AG10803 (cell line): ENCODE results near the gene CEP55.

Experiments
- DNase-seq: peaks from one replicate; pipeline ENCODE4 v3.0.0; 2010; ENCODE audit warnings: low read depth
- H3K4me3 ChIP-seq: 2 replicates; pipeline ENCODE4 v1.5.1; 2011; ENCODE audit warnings: mild to moderate bottlenecking, low read length, control low read depth
- CTCF ChIP-seq: conservative IDR thresholded peaks from 2 replicates; pipeline ENCODE4 v1.5.1; 2011; ENCODE audit warnings: mild to moderate bottlenecking, low read length, control low read depth, inconsistent platforms

CEP55 gene

GRCh38 chr10:93481637-93482144, 14.7 kb upstream of the CEP55 start:
- TF ChIP-seq CTCF, result no peak
- H3K4me3 ChIP-seq, result peak overlapping the region; percentile 77
- DNase-seq, result no peak

GRCh38 chr10:93482145-93482834, 14.1 kb upstream of the CEP55 start, which contains the start of gene MYOF:
TSS of gene MYOF (minus strand) at chr10:93482334. CDS start at chr10:93482194, 140 bp downstream.
- peak; percentile 93 for DNase-seq
- peak within 1 kb of the TSS; percentile 77 for H3K4me3 ChIP-seq
- TF ChIP-seq CTCF, result peak; percentile 69

- no peak for DNase-seq
- no peak overlapping the region for H3K4me3 ChIP-seq
- no peak for TF ChIP-seq CTCF
Observed at GRCh38 chr10:93485690-93486089, 10.7 kb upstream of the CEP55 start.

GRCh38 chr10:93488956-93489528, 7.4 kb upstream of the CEP55 start:
- DNase-seq, result peak; percentile 65
- H3K4me3 ChIP-seq, result no peak overlapping the region
- no peak for TF ChIP-seq CTCF

- no peak for TF ChIP-seq CTCF
- no peak for DNase-seq
Observed at GRCh38 chr10:93491602-93492121, 4.8 kb upstream of the CEP55 start.

GRCh38 chr10:93493162-93493561, 3.2 kb upstream of the CEP55 start:
- DNase-seq, result no peak
- H3K4me3 ChIP-seq, result no peak overlapping the region
- no peak for TF ChIP-seq CTCF

More at GRCh38 chr10:93491602-93492121, 4.8 kb upstream of the CEP55 start:
- no peak overlapping the region for H3K4me3 ChIP-seq
